ENCODE data around the gene ST7. TPM values are rescaled to one million over a fixed set of nuclear protein-coding genes. Genes with fewer than 3 reads are reported as not detected.

ST7 gene
- total RNA-seq, 2 donors from 2014 or later = 6.1 to 8.0 TPM

GRCh38 chr7:116988363-116988989 lies 35.2 kb downstream of the ST7 start:
- H3K9me3 ChIP-seq (ENCODE audit: control insufficient read depth, low read length, poor library complexity, severe bottlenecking) = no peaks in the 10 kb centered on the region
- ATAC-seq = no peak
- Mint-ChIP-seq H3K27ac (no peak overlapping the region), H3K36me3 (ENCODE audit: low read depth) (no peaks in the 10 kb centered on the region), H3K4me1 (peaks cover 7% of the 10 kb centered on the region), H3K27me3 (no peaks in the 10 kb centered on the region), H3K4me3 (no peak overlapping the region)
- no peak for DNase-seq

GRCh38 chr7:116990056-116990455 lies 36.8 kb downstream of the ST7 start:
- H3K27ac Mint-ChIP-seq = no peak overlapping the region
- no peaks in the 10 kb centered on the region for H3K9me3 ChIP-seq (ENCODE audit: control insufficient read depth, low read length, poor library complexity, severe bottlenecking)
- no peaks in the 10 kb centered on the region for H3K36me3 Mint-ChIP-seq (ENCODE audit: low read depth)
- H3K4me3 Mint-ChIP-seq = no peak overlapping the region
- H3K4me1 Mint-ChIP-seq = peaks cover 7% of the 10 kb centered on the region
- DNase-seq (no peak), ATAC-seq (no peak)
- no peaks in the 10 kb centered on the region for H3K27me3 Mint-ChIP-seq

- DNase-seq (no peak), ATAC-seq (no peak)
- H3K27me3 Mint-ChIP-seq = no peaks in the 10 kb centered on the region
- H3K36me3 Mint-ChIP-seq (ENCODE audit: low read depth) = no peaks in the 10 kb centered on the region
- H3K27ac Mint-ChIP-seq = no peak overlapping the region
- no peak overlapping the region for H3K4me3 Mint-ChIP-seq
- no peaks in the 10 kb centered on the region for H3K9me3 ChIP-seq (ENCODE audit: control insufficient read depth, low read length, poor library complexity, severe bottlenecking)
- peaks cover 5% of the 10 kb centered on the region for H3K4me1 Mint-ChIP-seq
Measured at GRCh38 chr7:116991233-116991632, 37.9 kb downstream of the ST7 start.

- ATAC-seq = no peak
- Mint-ChIP-seq H3K36me3 (ENCODE audit: low read depth) (no peaks in the 10 kb centered on the region), H3K27ac (no peak overlapping the region), H3K27me3 (no peaks in the 10 kb centered on the region), H3K4me3 (no peak overlapping the region), H3K4me1 (peaks cover 3% of the 10 kb centered on the region)
- no peak for DNase-seq
- H3K9me3 ChIP-seq (ENCODE audit: control insufficient read depth, low read length, poor library complexity, severe bottlenecking) = no peaks in the 10 kb centered on the region
Measured at GRCh38 chr7:116994611-116995010, 41.3 kb downstream of the ST7 start.

- H3K4me3 Mint-ChIP-seq = no peak overlapping the region
- no peaks in the 10 kb centered on the region for H3K36me3 Mint-ChIP-seq (ENCODE audit: low read depth)
- no peak for DNase-seq
- no peak for ATAC-seq
- peaks cover 3% of the 10 kb centered on the region for H3K4me1 Mint-ChIP-seq
- no peak overlapping the region for H3K27ac Mint-ChIP-seq
- no peaks in the 10 kb centered on the region for H3K9me3 ChIP-seq (ENCODE audit: control insufficient read depth, low read length, poor library complexity, severe bottlenecking)
- H3K27me3 Mint-ChIP-seq = no peaks in the 10 kb centered on the region
Measured at GRCh38 chr7:116997972-116998371, 44.7 kb downstream of the ST7 start.

GRCh38 chr7:116998567-116999175 lies 45.4 kb downstream of the ST7 start:
- no peak overlapping the region for H3K4me3 Mint-ChIP-seq
- H3K4me1 Mint-ChIP-seq = peaks cover 3% of the 10 kb centered on the region
- ATAC-seq = no peak
- H3K36me3 Mint-ChIP-seq (ENCODE audit: low read depth) = no peaks in the 10 kb centered on the region
- DNase-seq = no peak
- H3K27me3 Mint-ChIP-seq = no peaks in the 10 kb centered on the region
- no peak overlapping the region for H3K27ac Mint-ChIP-seq
- no peaks in the 10 kb centered on the region for H3K9me3 ChIP-seq (ENCODE audit: control insufficient read depth, low read length, poor library complexity, severe bottlenecking)

GRCh38 chr7:116999311-116999710 lies 46.0 kb downstream of the ST7 start:
- Mint-ChIP-seq H3K36me3 (ENCODE audit: low read depth) (no peaks in the 10 kb centered on the region), H3K27me3 (no peaks in the 10 kb centered on the region), H3K4me3 (no peak overlapping the region), H3K27ac (no peak overlapping the region), H3K4me1 (peaks cover 3% of the 10 kb centered on the region)
- ATAC-seq (no peak), DNase-seq (no peak)
- no peaks in the 10 kb centered on the region for H3K9me3 ChIP-seq (ENCODE audit: control insufficient read depth, low read length, poor library complexity, severe bottlenecking)

- Mint-ChIP-seq H3K27me3 (no peaks in the 10 kb centered on the region), H3K4me3 (no peak overlapping the region), H3K36me3 (ENCODE audit: low read depth) (no peaks in the 10 kb centered on the region), H3K4me1 (peaks cover 2% of the 10 kb centered on the region), H3K27ac (no peak overlapping the region)
- no peak for DNase-seq
- H3K9me3 ChIP-seq (ENCODE audit: control insufficient read depth, low read length, poor library complexity, severe bottlenecking) = no peaks in the 10 kb centered on the region
- ATAC-seq = no peak
Measured at GRCh38 chr7:117001283-117001682, 48.0 kb downstream of the ST7 start.

GRCh38 chr7:117004899-117005298 lies 51.6 kb downstream of the ST7 start:
- no peaks in the 10 kb centered on the region for H3K36me3 Mint-ChIP-seq (ENCODE audit: low read depth)
- DNase-seq = no peak
- H3K27me3 Mint-ChIP-seq = no peaks in the 10 kb centered on the region
- H3K4me3 Mint-ChIP-seq = no peak overlapping the region
- H3K27ac Mint-ChIP-seq = no peak overlapping the region
- no peaks in the 10 kb centered on the region for H3K9me3 ChIP-seq (ENCODE audit: control insufficient read depth, low read length, poor library complexity, severe bottlenecking)
- ATAC-seq = no peak
- H3K4me1 Mint-ChIP-seq = peaks cover 23% of the 10 kb centered on the region

GRCh38 chr7:117005449-117005848 lies 52.1 kb downstream of the ST7 start:
- Mint-ChIP-seq H3K4me3 (no peak overlapping the region), H3K4me1 (peaks cover 29% of the 10 kb centered on the region), H3K27ac (no peak overlapping the region), H3K36me3 (ENCODE audit: low read depth) (no peaks in the 10 kb centered on the region), H3K27me3 (peaks cover 5% of the 10 kb centered on the region)
- ATAC-seq (no peak), DNase-seq (no peak)
- no peaks in the 10 kb centered on the region for H3K9me3 ChIP-seq (ENCODE audit: control insufficient read depth, low read length, poor library complexity, severe bottlenecking)

- peak; percentile 32 for ATAC-seq
- Mint-ChIP-seq H3K27me3 (peaks cover 18% of the 10 kb centered on the region), H3K36me3 (ENCODE audit: low read depth) (no peaks in the 10 kb centered on the region), H3K27ac (no peak overlapping the region), H3K4me1 (peaks cover 43% of the 10 kb centered on the region), H3K4me3 (peak overlapping the region; percentile 56)
- H3K9me3 ChIP-seq (ENCODE audit: control insufficient read depth, low read length, poor library complexity, severe bottlenecking) = no peaks in the 10 kb centered on the region
- no peak for DNase-seq
Measured at GRCh38 chr7:117006907-117007684, 53.8 kb downstream of the ST7 start.

- H3K4me1 Mint-ChIP-seq = peaks cover 43% of the 10 kb centered on the region
Measured at GRCh38 chr7:117008118-117008885, 55.0 kb downstream of the ST7 start.

GRCh38 chr7:117008886-117009531 lies 55.7 kb downstream of the ST7 start:
- no peaks in the 10 kb centered on the region for H3K36me3 Mint-ChIP-seq (ENCODE audit: low read depth)
- H3K27me3 Mint-ChIP-seq = peaks cover 18% of the 10 kb centered on the region
- DNase-seq = no peak
- H3K27ac Mint-ChIP-seq = no peak overlapping the region
- H3K9me3 ChIP-seq (ENCODE audit: control insufficient read depth, low read length, poor library complexity, severe bottlenecking) = no peaks in the 10 kb centered on the region
- peaks cover 43% of the 10 kb centered on the region for H3K4me1 Mint-ChIP-seq
- peak overlapping the region; percentile 57 for H3K4me3 Mint-ChIP-seq
- peak; percentile 79 for ATAC-seq

More at GRCh38 chr7:117008118-117008885, 55.0 kb downstream of the ST7 start:
- no peak for ATAC-seq
- H3K27me3 Mint-ChIP-seq = peaks cover 18% of the 10 kb centered on the region
- H3K4me3 Mint-ChIP-seq = no peak overlapping the region
- no peaks in the 10 kb centered on the region for H3K9me3 ChIP-seq (ENCODE audit: control insufficient read depth, low read length, poor library complexity, severe bottlenecking)
- DNase-seq = no peak
- H3K36me3 Mint-ChIP-seq (ENCODE audit: low read depth) = no peaks in the 10 kb centered on the region
- no peak overlapping the region for H3K27ac Mint-ChIP-seq

All from T-helper 17 cell (primary cell).